NCI-H446 treated with DMSO at 0.1 percent for 48 hours (cell line): ENCODE data around the gene SLAMF6.

ENCODE experiments used
- DNase-seq: peaks from one replicate; lab custom pipeline; 2025; lab: John Stamatoyannopoulos, UW

The SLAMF6 gene

DNA sequence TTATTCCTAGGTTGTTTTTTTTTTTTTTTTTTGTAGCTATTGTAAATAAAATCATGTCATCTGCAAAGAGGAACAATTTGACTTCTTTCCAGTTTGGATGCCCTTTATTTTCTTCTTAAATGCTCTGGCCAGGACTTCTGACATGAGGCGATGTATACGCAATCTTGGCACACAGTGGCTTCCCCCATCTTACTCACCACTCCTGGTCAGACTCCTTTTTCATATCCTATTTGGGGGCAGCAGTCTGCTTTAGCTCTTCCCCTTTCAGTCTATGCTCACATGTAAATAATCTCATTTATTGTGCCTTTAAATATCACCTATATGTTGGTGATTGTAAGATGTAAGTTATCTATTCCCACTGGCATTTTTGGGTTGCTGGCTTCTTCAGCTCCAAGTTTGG is 56.1 kb downstream of the SLAMF6 start:
- no peak for DNase-seq

DNA sequence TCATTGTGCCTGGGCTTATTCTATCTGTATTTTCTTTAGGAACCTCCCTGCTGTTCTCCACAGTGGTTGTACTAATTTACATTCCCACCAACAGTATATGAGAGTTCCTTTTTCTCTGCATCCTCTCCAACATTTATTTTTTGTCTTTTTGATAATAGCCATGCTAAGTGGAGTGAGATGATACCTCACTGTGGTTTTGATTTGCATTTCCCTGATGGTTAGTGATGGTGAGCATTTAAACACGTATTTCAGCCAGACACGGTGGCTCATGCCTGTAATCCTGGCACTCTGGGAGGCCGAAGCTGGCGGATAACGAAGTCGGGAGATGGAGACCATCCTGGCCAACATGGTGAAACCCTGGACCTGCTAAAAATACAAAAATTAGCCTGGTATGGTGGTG is 57.9 kb downstream of the SLAMF6 start:
- no peak for DNase-seq

DNA sequence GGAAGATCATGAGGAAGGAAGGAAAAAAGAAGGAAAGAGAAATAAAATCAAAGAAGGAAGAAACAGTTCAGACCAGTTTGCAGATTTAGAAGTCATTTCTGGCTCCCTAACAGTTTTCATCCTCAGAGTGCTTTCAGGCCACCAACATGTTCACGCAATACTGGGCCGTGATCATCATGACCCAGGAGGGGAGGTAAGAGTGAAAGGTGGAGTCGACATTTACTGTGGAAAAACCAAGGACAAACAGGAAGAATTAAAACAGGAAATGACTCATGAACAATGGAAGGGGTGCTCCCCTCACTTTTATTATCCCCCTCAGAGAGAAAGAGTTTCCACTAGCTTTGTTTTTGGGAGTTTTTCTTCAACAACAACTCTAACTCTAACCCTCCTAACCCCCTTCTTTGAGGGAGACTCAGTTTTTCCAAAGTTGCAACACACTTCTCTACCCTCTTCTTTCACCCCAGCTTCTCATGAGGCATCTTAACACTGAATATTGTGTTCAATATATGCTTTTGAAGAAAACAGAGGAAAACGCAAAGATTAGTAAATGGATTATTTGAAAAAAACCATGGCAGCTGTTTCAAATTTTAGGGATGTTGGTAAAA is 62.3 kb downstream of the SLAMF6 start:
- DNase-seq, result no peak

DNA sequence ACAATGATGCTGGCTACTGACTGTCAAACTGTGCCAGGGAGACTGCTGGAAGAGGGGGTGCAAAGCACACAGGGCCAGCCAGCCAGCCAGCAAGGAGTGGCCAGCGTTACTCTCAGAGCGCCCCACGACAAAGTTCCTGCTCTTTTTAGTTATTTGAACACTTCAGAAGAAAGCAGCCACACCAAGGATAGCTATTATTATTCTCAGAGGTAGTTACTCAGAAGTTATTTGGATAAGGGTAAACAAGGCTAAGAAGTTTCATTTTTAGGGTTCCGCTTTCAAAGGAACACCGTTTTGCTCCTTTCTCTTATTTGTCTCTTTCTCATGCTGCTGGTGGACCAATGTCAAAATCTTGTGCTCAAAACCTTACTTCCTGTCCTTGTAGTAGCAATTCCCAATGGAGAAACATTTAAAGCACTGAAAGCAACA is 62.8 kb downstream of the SLAMF6 start:
- DNase-seq, result no peak

DNA sequence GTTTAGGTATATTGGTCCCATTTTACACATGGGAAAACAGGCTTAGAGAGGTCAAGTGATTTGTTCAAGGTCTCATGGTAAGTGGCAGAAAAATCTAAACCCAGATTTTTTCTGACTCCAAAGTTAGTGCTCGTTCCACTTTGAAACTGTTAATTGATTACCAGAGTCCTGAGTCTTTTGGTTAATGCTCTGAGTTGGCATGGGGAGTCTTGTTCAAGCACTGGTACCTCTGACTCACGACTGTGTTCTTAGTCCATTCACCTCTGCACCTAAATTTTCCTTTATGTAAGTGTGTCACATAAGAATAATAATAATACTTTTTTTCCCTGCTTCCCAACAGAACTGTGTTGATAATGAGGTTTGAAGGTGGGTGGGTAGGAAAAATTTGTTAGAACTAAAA is 63.4 kb downstream of the SLAMF6 start:
- no peak for DNase-seq

DNA sequence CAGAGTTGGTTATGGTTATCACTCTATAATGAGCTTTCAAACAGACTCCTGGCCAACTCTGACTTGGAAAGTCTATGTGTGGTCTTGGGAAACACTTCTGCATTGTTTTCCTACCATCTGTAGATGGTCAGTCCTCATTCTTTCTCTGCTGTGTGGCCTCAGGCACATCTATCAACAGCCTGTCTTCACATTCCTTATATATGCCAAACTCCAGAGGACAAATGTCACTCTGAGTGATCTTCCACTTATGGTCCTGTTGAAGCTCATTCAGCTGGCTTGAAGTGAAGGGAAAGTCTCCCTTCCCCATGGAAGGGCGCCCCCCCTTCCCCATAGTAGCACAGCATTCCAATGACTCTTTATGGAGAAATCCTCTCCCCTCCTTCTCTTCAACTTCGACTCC is 64.0 kb downstream of the SLAMF6 start:
- no peak for DNase-seq

DNA sequence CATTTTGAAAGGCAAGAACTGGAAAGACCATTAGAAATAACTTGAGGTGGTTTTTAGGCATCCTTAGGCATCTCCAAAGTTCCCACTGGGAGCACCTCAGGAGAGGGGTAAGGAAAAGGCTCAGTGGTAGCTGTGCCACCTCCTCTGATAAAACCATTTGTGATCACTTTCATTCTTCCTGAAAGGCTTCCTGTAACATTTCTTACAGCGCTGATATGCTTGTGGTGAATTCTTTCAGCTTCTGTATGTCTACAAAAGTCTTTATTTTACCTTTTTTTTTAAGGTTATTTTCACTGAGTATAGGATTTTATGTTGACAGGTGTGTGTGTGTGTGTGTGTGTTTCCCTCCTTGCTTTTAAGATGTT is 67.9 kb downstream of the SLAMF6 start:
- DNase-seq, result no peak

DNA sequence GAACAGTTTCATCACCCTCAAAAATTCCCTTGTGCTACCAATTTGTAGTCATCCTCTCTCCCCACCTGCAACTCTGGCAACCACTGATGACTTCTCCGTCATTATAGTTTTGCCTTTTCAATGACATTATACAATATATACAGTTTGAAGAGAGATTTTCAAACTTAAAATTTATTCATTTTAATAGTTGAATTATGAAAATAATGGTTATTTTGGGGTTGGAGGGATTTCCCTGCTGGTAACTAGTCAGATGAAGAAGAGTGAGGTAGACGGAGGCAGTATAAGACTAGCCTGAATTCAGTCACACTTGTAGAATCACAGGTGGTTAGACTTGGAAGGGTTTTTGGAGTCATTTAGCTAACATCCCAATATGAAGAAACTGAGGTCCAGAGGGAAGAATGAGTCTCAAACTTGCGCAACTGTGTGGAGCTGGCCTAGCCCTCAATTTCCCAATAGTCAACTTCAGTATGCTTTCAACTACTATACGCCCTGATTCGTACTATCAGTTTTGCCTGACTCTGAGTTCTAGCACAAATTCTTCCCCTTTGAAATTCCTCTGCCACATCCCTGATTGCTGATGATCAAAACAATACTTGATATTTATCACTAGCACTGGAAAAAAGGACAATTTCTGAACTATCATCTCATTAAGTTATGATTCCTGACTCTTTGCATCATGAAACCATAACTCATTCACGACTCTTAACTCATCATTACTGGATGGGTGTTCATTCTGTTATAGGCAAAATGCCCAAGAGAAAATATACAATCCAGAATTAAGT is 68.5 kb downstream of the SLAMF6 start:
- DNase-seq, result no peak

DNA sequence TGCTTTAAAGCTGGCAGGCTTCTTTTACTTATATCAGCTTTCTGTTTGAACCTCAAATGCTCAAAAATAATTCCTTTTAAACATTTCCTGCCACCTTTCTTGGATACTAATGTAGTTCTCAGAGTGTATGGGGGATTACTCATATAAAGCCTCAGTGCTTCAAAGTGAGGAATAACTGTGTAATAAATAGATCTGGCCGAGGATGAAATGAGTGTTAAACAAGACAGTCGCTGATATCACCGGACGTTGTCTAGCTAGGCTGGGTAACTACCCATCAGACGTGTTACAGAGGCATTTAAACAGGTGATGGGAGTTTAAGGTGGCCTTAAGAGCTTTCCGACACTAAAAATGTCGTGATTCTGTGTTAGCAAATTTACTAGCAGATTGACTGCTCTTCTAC is 69.6 kb downstream of the SLAMF6 start:
- DNase-seq, result no peak

DNA sequence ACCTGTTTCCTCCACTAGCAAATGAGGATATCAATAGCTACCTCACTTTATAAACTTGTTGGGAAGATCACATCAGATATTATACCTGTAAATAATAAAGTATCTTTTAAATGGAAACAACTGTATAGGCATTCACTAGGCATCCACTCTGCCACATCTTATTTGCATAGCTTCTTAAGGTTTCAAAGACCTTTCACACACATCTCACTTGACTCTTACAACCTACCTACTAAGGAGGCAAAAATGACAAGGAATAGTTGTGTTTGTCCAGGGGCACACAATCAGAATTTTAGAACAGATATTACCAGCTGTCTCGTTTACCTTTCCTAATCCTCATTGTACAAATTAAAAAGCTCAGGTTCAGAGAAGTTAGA is 71.2 kb downstream of the SLAMF6 start:
- DNase-seq, result no peak

DNA sequence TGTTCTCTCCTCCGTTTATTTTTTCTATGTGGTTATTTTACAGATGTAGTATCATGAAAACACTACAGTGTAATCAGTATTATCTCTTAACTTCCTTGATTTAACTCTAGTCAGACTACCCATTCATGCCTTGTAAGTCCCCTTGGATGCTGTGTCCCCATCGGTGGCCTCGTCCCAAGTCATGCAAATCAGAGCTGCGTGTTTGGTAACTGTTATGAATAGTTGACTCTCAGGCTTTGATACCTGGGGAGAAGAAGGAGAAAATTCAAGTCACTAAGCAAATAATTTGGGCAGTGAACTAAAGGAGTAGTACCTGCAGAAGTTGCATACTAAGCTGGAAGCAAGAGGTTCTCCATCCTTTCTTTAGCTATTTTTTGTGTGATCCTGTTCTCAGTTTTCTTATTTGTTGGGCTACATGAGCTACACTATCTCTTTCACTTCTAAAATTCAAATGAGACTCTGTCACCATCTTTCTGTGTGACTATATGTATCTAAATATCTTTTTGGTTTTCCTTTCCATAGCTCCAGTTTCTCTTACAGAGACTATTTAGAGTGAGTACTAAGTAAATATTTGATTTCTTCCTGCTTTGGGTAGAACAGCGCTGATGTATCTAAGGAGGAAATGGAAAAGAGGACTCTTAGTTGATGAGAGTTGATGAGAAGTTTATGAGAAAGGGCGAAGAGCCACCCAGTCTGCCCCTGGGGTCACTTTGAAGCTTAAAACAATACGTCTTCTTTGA is 71.8 kb downstream of the SLAMF6 start:
- no peak for DNase-seq

DNA sequence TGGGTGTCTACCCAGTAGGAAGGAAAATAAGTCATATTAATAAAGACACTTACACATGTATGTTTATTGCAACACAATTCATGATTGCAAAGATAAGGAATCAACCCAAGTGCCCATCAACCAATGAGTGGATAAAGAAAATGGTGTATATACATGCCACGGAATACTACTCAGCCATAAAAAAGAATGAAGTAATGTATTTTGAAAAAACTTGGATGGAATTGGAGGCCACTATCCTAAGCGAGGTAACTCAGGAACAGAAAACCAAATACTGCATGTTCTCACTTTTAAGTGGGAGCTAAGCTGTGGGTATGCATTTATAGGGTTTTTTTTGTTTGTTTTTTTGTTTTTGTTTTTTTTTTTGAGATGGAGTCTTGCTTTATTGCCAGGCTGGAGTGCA is 73.6 kb downstream of the SLAMF6 start:
- no peak for DNase-seq

DNA sequence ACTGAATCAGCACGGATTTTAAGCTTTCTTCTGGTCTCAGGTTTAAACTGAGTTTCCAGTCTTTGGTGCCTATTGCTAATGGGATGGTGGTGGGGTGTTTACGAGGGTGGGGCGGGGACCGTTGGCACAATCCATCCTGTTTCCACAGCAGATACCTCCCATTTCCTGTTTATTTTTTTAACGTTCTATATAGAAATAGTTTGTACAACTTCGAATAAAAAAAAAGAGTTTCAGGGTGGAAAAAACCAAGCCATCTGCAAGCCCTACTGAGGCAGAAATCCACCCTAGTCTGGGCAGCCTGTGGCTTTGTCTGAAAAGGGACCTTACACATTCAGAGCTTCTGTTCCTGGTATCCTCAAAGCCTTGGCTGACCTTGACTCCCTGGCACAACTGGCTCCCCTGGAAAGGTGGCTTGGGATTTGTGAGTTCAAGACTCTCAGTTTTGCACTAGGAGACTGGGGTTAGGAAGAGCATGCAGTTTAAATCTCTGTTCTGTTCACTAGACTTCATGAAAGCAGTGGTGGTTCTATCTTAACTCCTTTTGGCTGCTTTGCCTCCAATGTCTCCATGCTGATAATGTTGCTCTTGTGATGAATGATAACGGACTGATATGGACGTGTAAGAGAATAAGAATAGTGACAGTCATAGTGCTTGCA is 76.0 kb downstream of the SLAMF6 start:
- DNase-seq, result no peak

DNA sequence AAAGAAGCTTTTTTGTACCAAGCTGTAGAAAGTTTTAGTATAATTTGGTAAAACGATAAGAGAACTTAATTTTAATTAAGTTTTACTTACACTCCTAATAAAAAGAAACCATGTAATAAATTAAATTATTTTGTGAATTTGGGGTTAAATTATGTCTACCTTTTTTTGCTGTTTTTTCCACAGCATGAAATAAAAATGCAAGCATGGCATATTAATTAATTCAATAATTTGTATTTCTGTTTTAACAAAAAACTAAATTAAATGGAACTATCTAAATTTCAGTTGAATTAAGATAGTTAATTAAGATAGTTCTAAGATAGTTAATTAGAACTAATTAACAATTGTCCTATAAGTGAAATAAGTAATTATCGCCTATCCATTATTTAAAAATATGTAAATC is 83.3 kb downstream of the SLAMF6 start:
- DNase-seq, result no peak

DNA sequence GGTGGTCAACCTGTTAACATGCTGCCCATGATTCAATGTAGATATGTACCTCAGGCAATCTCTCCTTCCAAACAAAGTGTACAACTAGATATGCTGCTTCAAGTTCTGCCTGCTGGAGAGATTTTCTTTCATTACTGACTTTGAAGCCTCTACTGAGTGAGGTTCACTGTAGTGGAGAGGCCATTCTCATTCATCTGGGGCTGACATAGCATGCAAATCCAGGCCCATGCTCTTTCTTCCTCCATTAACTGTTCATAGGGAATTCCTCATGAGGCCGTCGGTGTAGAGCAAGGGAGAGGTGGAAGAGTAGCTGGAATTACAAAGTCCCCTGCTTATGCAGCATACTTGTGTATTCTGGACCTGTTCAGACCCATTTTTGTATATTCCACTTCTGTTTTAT is 84.1 kb downstream of the SLAMF6 start:
- no peak for DNase-seq

DNA sequence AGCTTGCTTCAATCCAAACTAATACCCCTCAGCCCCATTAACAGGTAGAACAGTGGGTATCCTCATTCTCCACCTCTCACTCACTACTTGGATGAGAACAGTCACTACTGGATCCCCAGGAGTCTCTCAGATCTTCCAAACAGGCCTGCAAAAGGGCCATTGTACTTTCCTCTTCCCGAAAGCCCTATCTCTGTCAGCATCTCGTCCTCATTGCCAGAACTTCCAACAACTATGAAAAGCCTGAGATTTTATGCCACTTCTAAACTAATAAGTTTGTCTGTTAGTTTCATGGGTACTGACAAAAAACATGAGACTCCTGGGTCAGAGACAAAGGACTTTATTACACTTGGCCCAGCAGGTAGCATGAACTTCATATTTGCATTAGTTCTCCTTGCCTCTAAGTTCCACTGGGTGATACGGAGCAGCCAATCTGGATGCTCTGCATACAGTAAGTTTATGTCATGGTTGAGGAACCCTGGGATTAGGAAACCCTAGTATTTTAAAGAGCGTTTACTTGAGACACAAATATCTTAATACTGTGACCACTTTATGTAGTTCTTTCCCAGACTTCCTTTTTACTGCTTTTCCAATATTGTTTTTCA is 84.6 kb downstream of the SLAMF6 start:
- DNase-seq, result no peak

DNA sequence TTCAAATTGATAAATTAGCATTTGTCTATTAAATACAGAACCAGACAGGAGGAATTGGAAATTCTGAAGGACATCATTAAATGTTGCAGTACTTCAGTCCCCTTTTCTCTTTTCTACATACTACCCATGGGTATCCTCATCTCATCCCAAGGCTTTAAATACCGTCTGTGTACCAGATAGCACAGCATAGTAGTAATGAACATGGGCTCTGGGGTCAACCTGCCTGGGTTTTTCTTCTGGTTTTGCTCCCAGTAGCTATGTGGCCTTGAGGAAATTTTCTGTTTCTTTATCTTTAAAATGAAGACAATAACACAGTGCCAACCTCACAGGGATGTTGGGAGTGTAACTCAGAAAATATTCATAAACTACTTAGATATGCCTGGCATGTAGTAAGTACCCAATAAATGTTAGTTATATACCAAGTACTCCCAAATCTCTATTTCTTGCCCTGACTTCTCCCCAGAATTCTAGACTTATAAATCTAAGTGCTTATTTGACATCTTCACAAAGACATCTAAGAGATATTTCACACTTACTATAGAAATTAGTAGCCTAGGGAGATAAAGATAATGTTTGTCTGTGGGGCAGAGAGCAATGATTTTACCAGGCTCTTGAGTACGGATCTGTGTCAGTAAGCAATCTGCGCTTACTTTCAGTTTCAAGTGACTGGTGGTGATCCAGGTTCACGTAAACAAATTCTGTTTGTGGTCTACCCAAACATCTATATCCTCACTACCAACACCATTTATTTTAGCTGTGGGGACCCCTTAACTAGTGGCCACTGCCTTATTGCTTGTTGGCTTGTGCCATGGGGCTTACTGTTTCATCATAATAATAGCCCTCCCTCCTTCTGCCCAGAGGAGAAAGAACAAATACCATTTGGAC is 85.4 kb downstream of the SLAMF6 start:
- DNase-seq, result no peak

DNA sequence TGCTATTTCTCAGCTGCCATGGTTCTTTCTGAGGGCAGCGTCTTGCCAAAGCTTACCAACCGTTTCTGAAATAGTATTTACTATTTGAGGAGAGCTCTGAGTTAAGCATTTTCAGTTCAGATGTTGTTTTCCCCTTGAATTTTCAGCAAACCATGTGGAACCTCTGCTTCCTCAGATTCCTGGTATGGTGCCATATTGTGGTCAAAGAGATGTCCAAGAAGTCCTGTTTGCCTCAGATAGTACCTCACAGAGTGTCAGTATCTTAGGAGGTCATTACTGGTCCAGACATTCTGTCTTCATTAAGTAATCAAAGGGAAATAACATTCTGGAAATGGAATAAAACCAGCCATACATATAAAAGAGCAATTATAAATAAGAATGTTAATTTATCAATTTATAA is 86.1 kb downstream of the SLAMF6 start:
- no peak for DNase-seq
